Stimulated activated CD4-positive, alpha-beta T cell treated with anti-CD3 and anti-CD28 coated beads, Interleukin-4, amount 100 ng/mL, for 4 hours (primary cell): ENCODE results near the gene PRSS1.
"Not testable (repeated sequence)": the region's sequence is repeated elsewhere in the genome, so short reads cannot be mapped to it uniquely, and the experiment has no call there.

Experiments
- DNase-seq, 2 experiments: peaks; one replicate each; pipeline ENCODE4 v3.0.0-alpha.2; 2020

Gene PRSS1

GRCh38 chr7:142773937-142774744 is 24.9 kb downstream of the PRSS1 start:
- no peak for DNase-seq

GRCh38 chr7:142774826-142775225 is 25.6 kb downstream of the PRSS1 start:
- no peak for DNase-seq

- DNase-seq = not testable (repeated sequence)
Observed at GRCh38 chr7:142775351-142776115, 26.3 kb downstream of the PRSS1 start.

GRCh38 chr7:142776206-142776844 is 27.1 kb downstream of the PRSS1 start:
- no peak for DNase-seq

GRCh38 chr7:142776845-142777225 is 27.6 kb downstream of the PRSS1 start:
- DNase-seq = not testable (repeated sequence)

GRCh38 chr7:142777318-142777717 is 28.0 kb downstream of the PRSS1 start:
- no peak for DNase-seq

- peak; percentile 67 to 76 for DNase-seq
Observed at GRCh38 chr7:142782922-142783900, 33.9 kb downstream of the PRSS1 start.

GRCh38 chr7:142784096-142784495 is 34.8 kb downstream of the PRSS1 start:
- no peak for DNase-seq

GRCh38 chr7:142784716-142785115 is 35.4 kb downstream of the PRSS1 start:
- DNase-seq = no peak

GRCh38 chr7:142785841-142786250 is 36.6 kb downstream of the PRSS1 start:
- peak; percentile 55 to 84 for DNase-seq

- no peak for DNase-seq
Observed at GRCh38 chr7:142787034-142787768, 37.9 kb downstream of the PRSS1 start.

- no peak for DNase-seq
Observed at GRCh38 chr7:142787783-142788182, 38.5 kb downstream of the PRSS1 start.

GRCh38 chr7:142788303-142789289 is 39.3 kb downstream of the PRSS1 start:
- DNase-seq = no peak

GRCh38 chr7:142789441-142789840 is 40.2 kb downstream of the PRSS1 start:
- DNase-seq = no peak

- DNase-seq = peak in 1 of 2 experiments; percentile 59
Observed at GRCh38 chr7:142790056-142790455, 40.8 kb downstream of the PRSS1 start.

GRCh38 chr7:142790555-142790954 is 41.3 kb downstream of the PRSS1 start:
- no peak for DNase-seq

GRCh38 chr7:142791502-142791901 is 42.2 kb downstream of the PRSS1 start:
- no peak for DNase-seq

- no peak for DNase-seq
Observed at GRCh38 chr7:142792129-142792528, 42.9 kb downstream of the PRSS1 start.

GRCh38 chr7:142792593-142792992 is 43.3 kb downstream of the PRSS1 start:
- DNase-seq = no peak

GRCh38 chr7:142793156-142793555 is 43.9 kb downstream of the PRSS1 start:
- no peak for DNase-seq
